HepG2 (cell line): Measurements from ENCODE around the gene STAP2. TPM values are rescaled to one million over a fixed set of nuclear protein-coding genes. Genes with fewer than 3 reads are reported as not detected.

Experiments used
- AHR ChIP-seq: IDR thresholded peaks from 2 replicates; pipeline ENCODE4 v1.6.1; 2018; ENCODE audit warnings: missing genetic modification reagents, missing compliant biosample characterization
- HNRNPH1 ChIP-seq: fragments of 200-400 bp; formaldehyde crosslinking; optimal IDR thresholded peaks from 2 replicates; pipeline ENCODE3; 2017; ENCODE audit warnings: mild to moderate bottlenecking, low read depth, low read length
- PLRG1 ChIP-seq: fragments of 450-650 bp; conservative IDR thresholded peaks from 2 replicates; pipeline ENCODE4 v1.6.1; 2016
- SATB2 ChIP-seq: sonication (generic); formaldehyde crosslinking; IDR thresholded peaks from 2 replicates; pipeline ENCODE4 v1.5.0; 2020; ENCODE audit warnings: missing genetic modification reagents
- ZIK1 ChIP-seq: sonication (generic); formaldehyde crosslinking; IDR thresholded peaks from 2 replicates; pipeline ENCODE4 v1.5.0; 2020; ENCODE audit warnings: mild to moderate bottlenecking, low read depth, missing genetic modification reagents, borderline replicate concordance
- ZNF329 ChIP-seq: sonication (generic); formaldehyde crosslinking; IDR thresholded peaks from 2 replicates; pipeline ENCODE4 v1.9.0; 2021; ENCODE audit warnings: low read depth, mild to moderate bottlenecking, missing genetic modification reagents
- ZSCAN22 ChIP-seq: sonication (generic); formaldehyde crosslinking; IDR thresholded peaks from 2 replicates; pipeline ENCODE4 v1.4.0; 2020; ENCODE audit warnings: mild to moderate bottlenecking, missing genetic modification reagents
- polyA plus RNA-seq, 8 experiments: library from polyadenylated mRNA; depleted of rRNA in 3 of 8; stranded (reverse) in 7 of 8; unstranded in 1 of 8; fragments of >200 nt; fragmentation: Illumina TruSeq in 4 of 8; extraction: Trizol in 4 of 8; gene quantifications; 2 replicates each; pipeline versions ENCODE4 v1.2.1 to v1.2.3, GENCODE V29; 2011 to 2016; ENCODE audit warnings: low read depth in 4 of 8, missing spikeins in 1 of 8, mixed read lengths in 1 of 8; ENCODE audit not compliant: insufficient read depth in 1 of 8
- total RNA-seq, 5 experiments: library from RNA; depleted of rRNA; stranded (reverse); fragments of >200 nt; fragmentation: Illumina TruSeq; extraction: Trizol; gene quantifications; 2 replicates each; pipeline ENCODE4 v1.2.3, GENCODE V29; 2016; ENCODE audit warnings: low read depth in 1 of 5
- TF ChIP-seq, protein P1 (sequence below): sonication (generic); formaldehyde crosslinking; IDR thresholded peaks from 2 replicates; pipeline ENCODE4 v1.4.0; 2020; ENCODE audit warnings: mild to moderate bottlenecking, missing genetic modification reagents
- TF ChIP-seq, protein P2 (sequence below): sonication (generic); formaldehyde crosslinking; IDR thresholded peaks from 2 replicates; pipeline ENCODE4 v1.5.1; 2020; ENCODE audit warnings: mild to moderate bottlenecking, missing genetic modification reagents
- TF ChIP-seq, protein P3 (sequence below): sonication (generic); formaldehyde crosslinking; IDR thresholded peaks from 2 replicates; pipeline ENCODE4 v1.9.0; 2022; ENCODE audit warnings: missing genetic modification reagents, mild to moderate bottlenecking, borderline replicate concordance
- TF ChIP-seq, protein P4 (sequence below): fragments of 450-650 bp; IDR thresholded peaks from 2 replicates; pipeline ENCODE4 v1.6.1; 2017
- TF ChIP-seq, protein P5 (sequence below), 2 experiments: IDR thresholded peaks; 2 replicates each; pipeline ENCODE4 v1.6.1; 2011 to 2012; ENCODE audit warnings: low read length in 2 of 2, borderline replicate concordance in 1 of 2, low read depth in 1 of 2, mild to moderate bottlenecking in 1 of 2, moderate library complexity in 1 of 2

STAP2 gene
- total and polyA plus RNA-seq, 2 of the 13 experiments (the other 11 are each of a cell fraction or from before 2014, with no cell fraction given) = 39.0 to 43.7 TPM

DNA sequence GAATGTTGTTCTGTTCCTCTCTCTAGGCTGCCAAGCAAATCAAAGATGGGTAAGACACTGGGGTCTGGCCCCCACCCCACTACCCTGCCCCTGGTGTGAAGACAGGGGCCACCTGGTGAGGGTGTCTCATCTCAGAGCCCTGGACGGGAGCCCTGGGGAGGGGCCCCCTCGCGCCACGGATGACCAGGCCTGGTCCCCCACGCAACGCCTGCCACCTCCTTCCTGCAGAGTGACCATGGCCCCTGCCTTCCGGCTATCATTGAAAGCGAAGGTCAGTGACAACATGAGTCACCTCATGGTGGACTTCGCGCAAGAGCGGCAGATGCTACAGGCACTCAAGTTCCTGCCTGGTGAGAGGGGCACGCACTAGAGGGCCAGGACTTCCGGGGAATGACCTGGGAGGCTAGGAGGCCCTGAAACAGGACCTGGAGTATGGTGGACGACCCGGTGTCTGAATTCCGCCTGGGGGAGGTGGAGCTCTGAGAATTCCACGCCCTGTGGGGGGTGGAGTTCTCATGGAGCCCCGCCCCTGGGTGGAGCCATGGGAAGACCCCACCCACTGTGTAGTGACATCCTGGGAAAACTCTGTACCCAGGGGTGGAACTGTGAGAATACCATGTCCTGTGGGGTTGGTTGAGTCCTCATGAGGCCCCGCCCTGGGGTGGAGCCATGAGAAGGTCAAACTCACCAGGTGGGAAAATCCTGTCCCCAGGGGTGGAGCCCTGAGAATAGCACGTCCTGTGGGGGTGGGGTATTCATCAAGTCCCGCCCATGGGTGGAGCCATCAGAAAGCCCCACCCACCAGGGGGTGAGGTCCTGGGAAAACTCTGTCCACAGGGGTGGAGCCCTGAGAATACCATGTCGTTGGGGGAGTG, 28.1 kb downstream of the STAP2 start (continued):
- TF ChIP-seq, protein P1, sequence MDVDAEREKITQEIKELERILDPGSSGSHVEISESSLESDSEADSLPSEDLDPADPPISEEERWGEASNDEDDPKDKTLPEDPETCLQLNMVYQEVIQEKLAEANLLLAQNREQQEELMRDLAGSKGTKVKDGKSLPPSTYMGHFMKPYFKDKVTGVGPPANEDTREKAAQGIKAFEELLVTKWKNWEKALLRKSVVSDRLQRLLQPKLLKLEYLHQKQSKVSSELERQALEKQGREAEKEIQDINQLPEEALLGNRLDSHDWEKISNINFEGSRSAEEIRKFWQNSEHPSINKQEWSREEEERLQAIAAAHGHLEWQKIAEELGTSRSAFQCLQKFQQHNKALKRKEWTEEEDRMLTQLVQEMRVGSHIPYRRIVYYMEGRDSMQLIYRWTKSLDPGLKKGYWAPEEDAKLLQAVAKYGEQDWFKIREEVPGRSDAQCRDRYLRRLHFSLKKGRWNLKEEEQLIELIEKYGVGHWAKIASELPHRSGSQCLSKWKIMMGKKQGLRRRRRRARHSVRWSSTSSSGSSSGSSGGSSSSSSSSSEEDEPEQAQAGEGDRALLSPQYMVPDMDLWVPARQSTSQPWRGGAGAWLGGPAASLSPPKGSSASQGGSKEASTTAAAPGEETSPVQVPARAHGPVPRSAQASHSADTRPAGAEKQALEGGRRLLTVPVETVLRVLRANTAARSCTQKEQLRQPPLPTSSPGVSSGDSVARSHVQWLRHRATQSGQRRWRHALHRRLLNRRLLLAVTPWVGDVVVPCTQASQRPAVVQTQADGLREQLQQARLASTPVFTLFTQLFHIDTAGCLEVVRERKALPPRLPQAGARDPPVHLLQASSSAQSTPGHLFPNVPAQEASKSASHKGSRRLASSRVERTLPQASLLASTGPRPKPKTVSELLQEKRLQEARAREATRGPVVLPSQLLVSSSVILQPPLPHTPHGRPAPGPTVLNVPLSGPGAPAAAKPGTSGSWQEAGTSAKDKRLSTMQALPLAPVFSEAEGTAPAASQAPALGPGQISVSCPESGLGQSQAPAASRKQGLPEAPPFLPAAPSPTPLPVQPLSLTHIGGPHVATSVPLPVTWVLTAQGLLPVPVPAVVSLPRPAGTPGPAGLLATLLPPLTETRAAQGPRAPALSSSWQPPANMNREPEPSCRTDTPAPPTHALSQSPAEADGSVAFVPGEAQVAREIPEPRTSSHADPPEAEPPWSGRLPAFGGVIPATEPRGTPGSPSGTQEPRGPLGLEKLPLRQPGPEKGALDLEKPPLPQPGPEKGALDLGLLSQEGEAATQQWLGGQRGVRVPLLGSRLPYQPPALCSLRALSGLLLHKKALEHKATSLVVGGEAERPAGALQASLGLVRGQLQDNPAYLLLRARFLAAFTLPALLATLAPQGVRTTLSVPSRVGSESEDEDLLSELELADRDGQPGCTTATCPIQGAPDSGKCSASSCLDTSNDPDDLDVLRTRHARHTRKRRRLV (CRISPR knock-in tag) = no peak
- TF ChIP-seq ZSCAN22 (CRISPR knock-in tag) (peak; percentile 64; the same call in 1 of the 2 replicates), HNRNPH1 (no peak), ZIK1 (CRISPR knock-in tag) (0 out of 2 replicates have a peak, but pooled peaks have one; percentile 44), SATB2 (CRISPR knock-in tag) (no peak), AHR (peak; percentile 88), PLRG1 (no peak), ZNF329 (peak; percentile 50; the same call in 1 of the 2 replicates)
- TF ChIP-seq, protein P2, sequence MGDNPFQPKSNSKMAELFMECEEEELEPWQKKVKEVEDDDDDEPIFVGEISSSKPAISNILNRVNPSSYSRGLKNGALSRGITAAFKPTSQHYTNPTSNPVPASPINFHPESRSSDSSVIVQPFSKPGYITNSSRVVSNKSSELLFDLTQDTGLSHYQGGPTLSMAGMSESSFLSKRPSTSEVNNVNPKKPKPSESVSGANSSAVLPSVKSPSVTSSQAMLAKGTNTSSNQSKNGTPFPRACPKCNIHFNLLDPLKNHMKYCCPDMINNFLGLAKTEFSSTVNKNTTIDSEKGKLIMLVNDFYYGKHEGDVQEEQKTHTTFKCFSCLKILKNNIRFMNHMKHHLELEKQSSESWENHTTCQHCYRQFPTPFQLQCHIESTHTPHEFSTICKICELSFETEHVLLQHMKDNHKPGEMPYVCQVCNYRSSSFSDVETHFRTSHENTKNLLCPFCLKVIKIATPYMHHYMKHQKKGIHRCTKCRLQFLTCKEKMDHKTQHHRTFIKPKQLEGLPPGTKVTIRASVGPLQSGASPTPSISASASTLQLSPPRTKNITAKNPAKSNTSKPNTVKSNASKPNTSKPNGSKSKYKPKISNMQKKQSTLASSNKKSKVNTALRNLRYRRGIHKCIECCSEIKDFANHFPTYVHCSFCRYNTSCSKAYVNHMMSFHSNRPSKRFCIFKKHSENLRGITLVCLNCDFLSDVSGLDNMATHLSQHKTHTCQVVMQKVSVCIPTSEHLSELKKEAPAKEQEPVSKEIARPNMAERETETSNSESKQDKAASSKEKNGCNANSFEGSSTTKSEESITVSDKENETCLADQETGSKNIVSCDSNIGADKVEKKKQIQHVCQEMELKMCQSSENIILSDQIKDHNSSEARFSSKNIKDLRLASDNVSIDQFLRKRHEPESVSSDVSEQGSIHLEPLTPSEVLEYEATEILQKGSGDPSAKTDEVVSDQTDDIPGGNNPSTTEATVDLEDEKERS (CRISPR knock-in tag) = peak; percentile 88
- TF ChIP-seq, protein P3, sequence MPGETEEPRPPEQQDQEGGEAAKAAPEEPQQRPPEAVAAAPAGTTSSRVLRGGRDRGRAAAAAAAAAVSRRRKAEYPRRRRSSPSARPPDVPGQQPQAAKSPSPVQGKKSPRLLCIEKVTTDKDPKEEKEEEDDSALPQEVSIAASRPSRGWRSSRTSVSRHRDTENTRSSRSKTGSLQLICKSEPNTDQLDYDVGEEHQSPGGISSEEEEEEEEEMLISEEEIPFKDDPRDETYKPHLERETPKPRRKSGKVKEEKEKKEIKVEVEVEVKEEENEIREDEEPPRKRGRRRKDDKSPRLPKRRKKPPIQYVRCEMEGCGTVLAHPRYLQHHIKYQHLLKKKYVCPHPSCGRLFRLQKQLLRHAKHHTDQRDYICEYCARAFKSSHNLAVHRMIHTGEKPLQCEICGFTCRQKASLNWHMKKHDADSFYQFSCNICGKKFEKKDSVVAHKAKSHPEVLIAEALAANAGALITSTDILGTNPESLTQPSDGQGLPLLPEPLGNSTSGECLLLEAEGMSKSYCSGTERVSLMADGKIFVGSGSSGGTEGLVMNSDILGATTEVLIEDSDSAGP (CRISPR knock-in tag) = peak; percentile 68; the same call in 1 of the 2 replicates
- TF ChIP-seq, protein P4, sequence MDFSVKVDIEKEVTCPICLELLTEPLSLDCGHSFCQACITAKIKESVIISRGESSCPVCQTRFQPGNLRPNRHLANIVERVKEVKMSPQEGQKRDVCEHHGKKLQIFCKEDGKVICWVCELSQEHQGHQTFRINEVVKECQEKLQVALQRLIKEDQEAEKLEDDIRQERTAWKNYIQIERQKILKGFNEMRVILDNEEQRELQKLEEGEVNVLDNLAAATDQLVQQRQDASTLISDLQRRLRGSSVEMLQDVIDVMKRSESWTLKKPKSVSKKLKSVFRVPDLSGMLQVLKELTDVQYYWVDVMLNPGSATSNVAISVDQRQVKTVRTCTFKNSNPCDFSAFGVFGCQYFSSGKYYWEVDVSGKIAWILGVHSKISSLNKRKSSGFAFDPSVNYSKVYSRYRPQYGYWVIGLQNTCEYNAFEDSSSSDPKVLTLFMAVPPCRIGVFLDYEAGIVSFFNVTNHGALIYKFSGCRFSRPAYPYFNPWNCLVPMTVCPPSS = no peak
- TF ChIP-seq, protein P5, sequence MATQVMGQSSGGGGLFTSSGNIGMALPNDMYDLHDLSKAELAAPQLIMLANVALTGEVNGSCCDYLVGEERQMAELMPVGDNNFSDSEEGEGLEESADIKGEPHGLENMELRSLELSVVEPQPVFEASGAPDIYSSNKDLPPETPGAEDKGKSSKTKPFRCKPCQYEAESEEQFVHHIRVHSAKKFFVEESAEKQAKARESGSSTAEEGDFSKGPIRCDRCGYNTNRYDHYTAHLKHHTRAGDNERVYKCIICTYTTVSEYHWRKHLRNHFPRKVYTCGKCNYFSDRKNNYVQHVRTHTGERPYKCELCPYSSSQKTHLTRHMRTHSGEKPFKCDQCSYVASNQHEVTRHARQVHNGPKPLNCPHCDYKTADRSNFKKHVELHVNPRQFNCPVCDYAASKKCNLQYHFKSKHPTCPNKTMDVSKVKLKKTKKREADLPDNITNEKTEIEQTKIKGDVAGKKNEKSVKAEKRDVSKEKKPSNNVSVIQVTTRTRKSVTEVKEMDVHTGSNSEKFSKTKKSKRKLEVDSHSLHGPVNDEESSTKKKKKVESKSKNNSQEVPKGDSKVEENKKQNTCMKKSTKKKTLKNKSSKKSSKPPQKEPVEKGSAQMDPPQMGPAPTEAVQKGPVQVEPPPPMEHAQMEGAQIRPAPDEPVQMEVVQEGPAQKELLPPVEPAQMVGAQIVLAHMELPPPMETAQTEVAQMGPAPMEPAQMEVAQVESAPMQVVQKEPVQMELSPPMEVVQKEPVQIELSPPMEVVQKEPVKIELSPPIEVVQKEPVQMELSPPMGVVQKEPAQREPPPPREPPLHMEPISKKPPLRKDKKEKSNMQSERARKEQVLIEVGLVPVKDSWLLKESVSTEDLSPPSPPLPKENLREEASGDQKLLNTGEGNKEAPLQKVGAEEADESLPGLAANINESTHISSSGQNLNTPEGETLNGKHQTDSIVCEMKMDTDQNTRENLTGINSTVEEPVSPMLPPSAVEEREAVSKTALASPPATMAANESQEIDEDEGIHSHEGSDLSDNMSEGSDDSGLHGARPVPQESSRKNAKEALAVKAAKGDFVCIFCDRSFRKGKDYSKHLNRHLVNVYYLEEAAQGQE (IDR thresholded peaks at IDR 0.05; ENCODE audit: borderline replicate concordance in 1 of 2, low read depth in 1 of 2, low read length in 2 of 2) = peak in 1 of 2 experiments; percentile 34; a peak in 1 of 4 replicates
